Activated CD4-positive, alpha-beta T cell treated with anti-CD3 and anti-CD28 coated beads for 4 hours (primary cell): Measurements from ENCODE around the gene PLPP7.
"Not testable (repeated sequence)": the region's sequence is repeated elsewhere in the genome, so short reads cannot be mapped to it uniquely, and the experiment has no call there.

Source experiments
- DNase-seq, 2 donors: peaks; one replicate each; pipeline ENCODE4 v3.0.0-alpha.2; 2020

The PLPP7 gene

DNA sequence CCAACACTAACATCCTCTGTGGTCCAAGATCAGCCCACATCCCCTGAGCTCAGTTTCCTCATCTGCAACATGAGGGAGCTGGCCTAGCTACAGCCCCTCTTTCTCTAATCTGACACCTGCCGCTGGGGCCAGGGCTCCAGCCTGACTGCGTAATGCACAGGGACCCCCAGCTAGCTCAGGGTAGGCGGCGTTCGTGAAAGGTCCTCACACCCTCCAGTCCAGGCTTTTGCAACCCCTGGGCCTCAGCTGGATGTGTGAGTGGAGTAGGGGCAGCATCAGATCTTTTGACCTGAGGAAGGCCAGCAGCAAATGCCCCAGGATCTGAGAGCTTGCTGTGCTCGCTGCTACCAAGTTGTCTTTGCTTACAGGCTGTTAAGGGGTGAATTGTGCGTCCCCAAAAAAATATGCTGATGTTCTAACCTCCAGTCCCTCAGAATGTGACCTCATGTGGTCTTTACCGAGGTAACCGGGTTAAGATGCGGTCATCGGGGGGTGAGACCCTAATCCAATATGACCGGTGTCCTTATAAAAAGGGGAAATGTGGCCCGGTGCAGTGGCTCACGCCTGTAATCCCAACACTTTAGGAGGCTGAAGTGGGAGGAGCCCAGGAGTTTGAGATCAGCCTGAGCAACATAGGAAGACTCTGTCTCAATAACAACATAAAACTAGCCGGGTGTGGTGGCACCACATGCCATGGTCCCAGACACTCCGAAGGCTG, 47.8 kb downstream of the PLPP7 start:
- no peak for DNase-seq

DNA sequence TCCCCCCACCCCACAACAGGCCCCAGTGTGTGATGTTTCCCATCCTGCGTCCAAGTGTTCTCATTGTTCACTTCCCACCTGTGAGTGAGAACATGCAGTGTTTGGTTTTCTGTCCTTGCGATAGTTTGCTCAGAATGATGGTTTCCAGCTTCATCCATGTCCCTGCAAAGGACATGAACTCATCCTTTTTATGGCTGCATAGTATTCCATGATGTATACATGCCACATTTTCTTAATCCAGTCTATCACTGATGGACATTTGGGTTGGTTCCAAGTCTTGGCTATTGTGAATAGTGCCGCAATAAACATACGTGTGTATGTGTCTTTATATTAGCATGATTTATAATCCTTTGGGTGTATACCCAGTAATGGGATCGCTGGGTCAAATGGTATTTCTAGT, 49.7 kb downstream of the PLPP7 start:
- DNase-seq, result not testable (repeated sequence)

DNA sequence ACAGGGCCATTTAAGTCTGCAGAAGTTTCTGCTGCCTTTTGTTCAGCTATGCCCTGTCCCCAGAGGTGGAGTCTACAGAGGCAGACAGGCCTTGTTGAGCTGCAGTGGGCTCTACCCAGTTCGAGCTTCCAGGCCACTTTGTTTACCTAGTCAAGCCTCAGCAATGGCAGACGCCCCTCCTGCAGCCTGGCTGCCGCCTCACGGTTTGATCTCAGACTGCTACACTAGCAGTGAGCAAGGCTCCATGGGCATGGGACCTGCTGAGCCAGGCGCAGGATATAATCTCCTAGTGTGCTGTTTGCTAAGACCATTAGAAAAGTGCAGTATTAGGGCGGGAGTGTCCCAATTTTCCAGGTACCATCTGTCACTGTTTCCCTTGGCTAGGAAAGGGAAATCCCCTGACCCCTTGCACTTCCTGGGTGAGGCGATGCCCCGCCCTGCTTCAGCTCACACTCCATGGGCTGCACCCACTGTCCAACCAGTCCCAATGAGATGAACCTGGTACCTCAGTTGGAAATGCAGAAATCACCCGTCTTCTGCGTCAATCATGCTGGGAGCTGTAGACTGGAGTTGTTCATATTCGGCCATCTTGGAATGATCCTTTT, 55.5 kb downstream of the PLPP7 start:
- DNase-seq, result not testable (repeated sequence)

DNA sequence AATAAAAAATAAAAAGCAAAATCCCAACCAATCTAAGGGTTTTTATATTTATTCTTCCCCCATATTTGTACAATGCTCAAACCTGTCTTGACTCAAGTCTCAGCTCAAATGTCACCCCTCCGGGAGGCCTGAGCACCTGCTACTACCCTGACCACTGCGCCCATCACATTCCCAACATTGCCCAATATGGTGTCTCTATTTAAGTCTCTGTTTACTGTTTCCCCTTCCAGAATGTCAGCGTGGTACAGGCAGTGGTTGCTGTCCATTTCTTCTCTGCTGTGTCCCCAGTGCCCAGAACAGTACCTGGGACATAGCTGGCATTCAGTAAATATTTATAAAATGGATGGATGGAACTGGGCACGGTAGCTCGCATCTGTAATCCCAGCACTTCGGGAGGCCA, 57.0 kb downstream of the PLPP7 start:
- DNase-seq, result no peak

DNA sequence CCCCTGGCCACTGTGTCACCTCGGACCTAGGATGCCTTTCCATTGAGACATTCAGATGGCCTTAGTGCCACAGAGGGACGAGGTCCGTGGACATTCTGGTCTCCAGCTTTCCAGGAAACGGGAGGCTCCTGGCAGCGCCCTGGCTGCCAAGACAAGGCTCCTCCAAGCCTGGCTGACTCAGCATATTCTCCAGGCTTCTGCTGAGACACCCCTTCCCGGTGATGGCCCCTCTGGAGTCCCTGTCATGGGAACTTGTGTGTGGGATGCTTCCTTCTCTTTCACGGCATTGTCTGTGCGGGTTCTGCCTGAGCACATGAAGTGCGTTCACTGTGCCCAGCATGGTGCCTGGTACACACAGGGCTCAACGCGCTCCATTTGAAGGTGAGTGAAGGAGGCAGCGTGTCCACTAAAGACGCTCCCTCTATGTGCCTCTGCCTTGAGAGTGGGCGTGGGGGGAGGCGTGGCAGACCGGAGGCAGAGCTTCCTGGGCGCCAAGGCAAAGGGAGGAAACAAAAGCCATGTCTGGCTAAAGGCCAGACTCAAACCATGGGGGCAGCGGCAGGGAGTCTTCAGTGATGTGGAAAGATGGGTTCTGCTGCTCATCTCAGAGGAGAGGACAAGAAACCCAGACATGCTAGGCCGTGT, 58.0 kb downstream of the PLPP7 start:
- DNase-seq, result no peak

DNA sequence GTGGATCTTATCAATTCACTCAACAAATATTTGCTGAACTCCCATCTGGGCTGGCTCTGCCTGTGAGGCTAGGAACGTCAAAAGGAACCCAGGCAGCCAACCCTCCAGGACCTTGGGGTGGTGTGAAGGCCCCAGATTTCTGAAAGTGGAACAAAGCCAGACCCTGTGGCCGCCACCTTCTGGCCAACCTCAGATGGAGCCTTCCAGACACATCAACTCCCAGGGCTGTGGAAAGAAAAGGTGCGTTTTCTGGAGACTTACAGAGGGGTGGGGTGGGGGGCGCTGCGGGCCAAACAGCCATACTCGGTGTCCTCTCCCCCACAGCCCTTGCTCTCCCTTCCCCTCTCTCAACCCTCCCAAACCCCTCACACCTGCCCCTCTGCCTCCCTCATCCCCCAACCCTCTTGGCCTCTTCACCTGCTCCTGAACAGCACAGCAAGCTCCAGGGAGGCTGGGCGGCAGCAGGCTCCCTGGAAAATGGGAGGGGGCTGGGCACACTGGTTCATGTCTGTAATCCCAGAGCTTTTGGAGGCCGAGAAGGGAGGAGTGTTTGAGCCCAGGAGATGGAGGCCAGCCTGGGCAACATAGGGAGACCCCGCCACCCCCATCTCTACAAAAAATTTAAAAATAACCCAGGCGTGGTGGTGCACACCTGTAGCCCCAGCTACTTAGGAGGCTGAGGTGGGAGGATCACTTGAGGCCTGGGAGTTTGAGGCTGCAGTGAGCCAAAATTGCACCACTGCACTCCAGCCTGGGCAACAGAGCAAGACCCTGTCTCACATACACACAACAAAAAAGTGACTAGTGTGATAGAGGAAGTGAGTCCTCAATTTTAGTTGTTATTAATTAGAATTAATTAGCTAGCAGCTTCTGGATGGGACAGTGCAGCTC, 59.4 kb downstream of the PLPP7 start:
- DNase-seq, result no peak

DNA sequence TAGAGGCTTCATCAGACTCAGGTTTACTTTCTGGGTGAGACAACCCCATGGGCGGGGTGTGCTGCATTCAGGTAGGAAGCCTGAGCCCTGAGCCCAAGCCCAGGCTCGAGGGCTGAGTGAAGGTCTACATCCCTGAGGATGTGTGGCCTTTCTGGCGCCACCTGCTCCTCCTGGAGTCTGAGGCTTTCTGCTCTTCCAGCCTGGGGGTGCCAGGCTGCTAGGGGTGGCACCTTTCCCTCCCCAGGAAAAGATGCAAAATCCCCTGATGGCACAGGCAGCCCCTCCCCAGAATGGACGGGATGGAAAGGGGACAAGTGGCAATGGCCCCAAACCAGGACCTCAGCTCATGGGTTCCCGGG, 60.0 kb downstream of the PLPP7 start:
- DNase-seq, result no peak

DNA sequence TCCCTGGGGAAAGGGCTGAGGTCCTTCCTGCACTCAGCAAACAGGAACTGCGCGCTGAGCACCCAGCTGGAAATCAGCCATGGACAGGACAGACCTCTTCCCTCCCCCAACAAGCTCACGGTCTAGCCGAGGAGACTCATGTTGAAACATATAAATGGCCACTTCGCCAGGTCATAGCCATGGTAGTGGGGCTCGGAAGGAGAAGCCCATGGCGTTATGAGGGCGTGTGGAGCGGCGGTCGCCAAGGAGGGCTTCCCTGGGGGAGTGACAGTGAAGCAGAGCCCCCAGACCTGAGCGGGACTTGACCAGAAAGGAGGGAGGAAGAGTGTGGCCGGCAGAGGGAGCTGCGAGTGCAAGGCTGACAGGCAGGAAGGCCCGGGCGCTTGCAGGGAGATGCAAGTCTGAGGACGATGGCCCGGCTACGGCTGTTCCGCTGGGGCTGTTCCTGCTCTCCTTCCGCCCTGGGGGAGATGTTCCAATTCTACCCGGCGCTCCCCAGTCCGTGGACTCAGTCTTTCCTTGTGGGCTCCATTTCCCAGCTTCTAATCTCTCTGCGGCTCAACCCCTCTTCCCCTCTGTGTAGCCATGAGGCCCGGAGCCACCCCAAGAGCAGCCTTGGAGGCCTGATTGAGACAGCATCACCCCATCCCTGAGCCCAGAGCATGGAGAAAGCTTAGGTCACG, 60.5 kb downstream of the PLPP7 start:
- DNase-seq, result peak; percentile 87

DNA sequence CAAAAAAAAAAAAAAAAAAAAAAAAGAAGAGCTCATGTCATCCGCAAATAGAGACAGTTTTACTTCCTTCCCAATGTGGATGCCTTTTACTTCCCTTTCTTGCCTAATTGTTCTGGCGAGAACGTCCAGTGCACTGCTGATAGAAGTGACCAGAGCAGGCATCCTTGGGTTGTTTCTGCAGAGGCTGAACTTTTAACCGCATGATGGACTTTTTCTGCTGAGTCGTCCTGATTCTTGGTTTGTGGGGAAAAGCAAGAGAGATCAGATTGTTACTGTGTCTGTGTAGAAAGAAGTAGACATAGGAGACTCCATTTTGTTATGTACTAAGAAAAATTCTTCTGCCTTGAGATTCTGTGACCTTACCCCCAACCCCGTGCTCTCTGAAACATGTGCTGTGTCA, 67.0 kb downstream of the PLPP7 start:
- DNase-seq, result not testable (repeated sequence)

DNA sequence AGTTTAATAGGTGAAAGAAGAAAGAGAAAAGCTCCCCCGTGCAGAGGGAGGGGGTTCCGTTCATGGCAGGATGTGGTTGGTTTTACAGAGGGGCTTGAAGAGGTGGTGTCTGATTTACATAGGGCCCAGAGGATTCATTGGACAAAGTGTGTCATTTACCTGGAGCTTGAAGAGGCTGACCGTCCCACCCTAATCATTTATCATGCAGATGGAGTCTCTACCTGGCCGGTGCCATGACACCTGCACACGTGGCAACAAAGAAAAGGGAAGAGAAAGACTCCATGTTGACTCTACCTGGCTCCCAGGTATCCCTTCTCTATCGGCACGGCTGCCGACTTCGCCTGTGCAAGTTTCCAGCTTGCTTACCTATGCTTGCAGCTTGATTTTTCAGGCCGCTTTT, 69.0 kb downstream of the PLPP7 start:
- no peak for DNase-seq
